ENCODE results near the gene PCDHGA9.

GRCh38 chr5:141413540-141414069 lies 11.0 kb downstream of the PCDHGA9 start:
- TF ChIP-seq CTCF (IDR thresholded peaks at IDR 0.05) (no peak), POLR2A (IDR thresholded peaks at IDR 0.05) (no peak), POLR2AphosphoS5 (IDR thresholded peaks at IDR 0.05) (no peak)
